Cardiac ventricle fibroblast (primary cell): ENCODE results near the gene TINCR. TPM values are rescaled to one million over a fixed set of nuclear protein-coding genes. Genes with fewer than 3 reads are reported as not detected.

Experiments
- total RNA-seq: library from RNA; depleted of rRNA; stranded (reverse); fragments of >200 nt; gene quantifications from 2 replicates; pipeline ENCODE4 v1.2.3, GENCODE V29; 2015

TINCR gene
- total RNA-seq: not detected in 2 replicates

GRCh38 chr19:5567360-5567969 is at the start of gene TINCR:
Gene TINCR (minus strand): TSS chr19:5567953.

Other genes with a start within 250 kb of the TINCR start
- gene PTPRS, start 227.1 kb downstream of the TINCR start, total RNA-seq: 253 and 259 TPM in 2 replicates
- not detected in 2 replicates for gene ZNRF4, start 112.5 kb downstream of the TINCR start, total RNA-seq
- gene SAFB2, start 54.8 kb upstream of the TINCR start, total RNA-seq: 16.4 and 19.1 TPM in 2 replicates
- 36.5 and 41.9 TPM in 2 replicates for gene SAFB, start 55.1 kb upstream of the TINCR start, total RNA-seq
- 59.8 and 64.2 TPM in 2 replicates for gene MICOS13, start 112.6 kb upstream of the TINCR start, total RNA-seq
- 10.9 and 16.2 TPM in 2 replicates for gene HSD11B1L, start 113.1 kb upstream of the TINCR start, total RNA-seq
- 1,291 and 1,389 TPM in 2 replicates for gene RPL36, start 122.3 kb upstream of the TINCR start, total RNA-seq
- gene LONP1, start 152.2 kb upstream of the TINCR start, total RNA-seq: 41.5 and 78.2 TPM in 2 replicates
- gene CATSPERD, start 152.7 kb upstream of the TINCR start, total RNA-seq: not detected in 2 replicates
- gene PRR22, start 216.8 kb upstream of the TINCR start, total RNA-seq: 0.37 and 0.98 TPM in 2 replicates
- 19.7 and 24.7 TPM in 2 replicates for gene DUS3L, start 223.2 kb upstream of the TINCR start, total RNA-seq
- gene NRTN, start 237.1 kb upstream of the TINCR start, total RNA-seq: not detected in 2 replicates